ENCODE measurements around the gene NYNRIN. TPM values are rescaled to one million over a fixed set of nuclear protein-coding genes. Genes with fewer than 3 reads are reported as not detected.
A peak's percentile ranks its signal among the peaks of the same experiment; 100 is the strongest.

Gene NYNRIN
- total and polyA plus RNA-seq, 10 of the 15 experiments (the other 5 are each of a cell fraction or from before 2014, with no cell fraction given) = under 0.01 to 0.15 (median 0.01) TPM; not detected in 5

GRCh38 chr14:24422261-24422660, 23.5 kb downstream of the NYNRIN start:
- Histone ChIP-seq H3K9me3 (replicated peaks; ENCODE audit: control insufficient read depth, insufficient read depth, low read length) (no peaks in the 10 kb centered on the region), H4K20me1 (ENCODE audit: control insufficient read depth, insufficient read depth) (no peaks in the 10 kb centered on the region), H2AFZ (ENCODE audit: control insufficient read depth, low read depth, low read length) (peak overlapping the region; percentile 9; the same call in 1 of the 2 replicates), H3K36me3 (ENCODE audit: control insufficient read depth in 2 of 2, insufficient read depth in 2 of 2, low read length in 1 of 2) (no peaks in the 10 kb centered on the region), H3K4me3 (no peak overlapping the region), H3K79me2 (ENCODE audit: control insufficient read depth, insufficient read depth, low read length) (no peaks in the 10 kb centered on the region), H3K4me2 (ENCODE audit: control insufficient read depth, insufficient read depth) (no peak overlapping the region), H3K27me3 (replicated peaks in 1 of 2; ENCODE audit: control insufficient read depth in 2 of 2, insufficient read depth in 2 of 2, low read length in 1 of 2) (no peaks in the 10 kb centered on the region; a peak in 1 of 4 replicates), H3K27ac (ENCODE audit: control insufficient read depth, insufficient read depth) (no peak overlapping the region), H3K4me1 (ENCODE audit: control insufficient read depth, insufficient read depth, low read length) (no peaks in the 10 kb centered on the region), H3K9ac (ENCODE audit: control insufficient read depth, insufficient read depth, low read length) (no peak overlapping the region)
- ChIA-PET SMC1A (ENCODE audit: uncharacterized antibody, unreplicated experiment) (interaction anchor here (0.7 to 1.7 kb wide), 3 partner anchors 9 to 14 kb away, joined by 3 to 6 read pairs (median 3); no protein-coding TSS in a partner anchor), CTCF (interaction anchor here (0.6 to 5.1 kb wide), 7 partner anchors 9 to 145 kb away, joined by 3 to 27 read pairs (median 4); no protein-coding TSS in a partner anchor), RAD21 (ENCODE audit: unreplicated experiment) (interaction anchor here (1.1 to 3.5 kb wide), 3 partner anchors 9 to 88 kb away, joined by 3 to 17 read pairs (median 8); no protein-coding TSS in a partner anchor), POLR2A (no interaction called here)
- intact Hi-C loops (cut with micrococcal nuclease; ENCODE audit: unreplicated experiment) (no loop called here), in situ Hi-C loops (cut with MboI) (no loop called here)
- 28% methylated on average over 4 of the region's 4 CpGs for WGBS (ENCODE audit: insufficient coverage, insufficient replicate concordance, low lambda C conversion rate, missing lambda C conversion rate)
- peak; percentile 34; the same call in 1 of the 3 replicates for ATAC-seq
- no TSS peak for BruUV-seq (replicated peaks)
- no peak for DNase-seq (ENCODE audit: low read depth, low spot score)
- no peak for FAIRE-seq
- TF ChIP-seq TBL1XR1 (IDR thresholded peaks at IDR 0.05; ENCODE audit: low read depth, low read length) = no peak
- no peak for TF ChIP-seq CUX1 (IDR thresholded peaks at IDR 0.05; ENCODE audit: insufficient replicate concordance, low read depth, low read length)
- TF ChIP-seq RELA (IDR thresholded peaks at IDR 0.05; ENCODE audit: borderline replicate concordance, partially characterized antibody) = no peak
- TF ChIP-seq IKZF2 (IDR thresholded peaks at IDR 0.05) = 0 out of 4 replicates have a peak, but pooled peaks of 1 of the 2 experiments have one; percentile 13
- TF ChIP-seq RUNX3 (IDR thresholded peaks at IDR 0.05; ENCODE audit: low read length) = peak; percentile 73
